Stimulated activated CD8-positive, alpha-beta memory T cell treated with anti-CD3 and anti-CD28 coated beads, Interleukin-4, amount 100 ng/mL, for 4 hours (primary cell): Measurements from ENCODE around the gene GGA1.

ENCODE experiments used
- DNase-seq, 2 donors: peaks; one replicate each; pipeline ENCODE4 v3.0.0-alpha.2; 2020; ENCODE audit warnings: low read depth in 2 of 2, low spot score in 1 of 2

GGA1 gene

GRCh38 chr22:37672920-37673455, 64.4 kb downstream of the GGA1 start:
- no peak for DNase-seq

- DNase-seq: no peak
These were observed 65.6 kb downstream of the GGA1 start for GRCh38 chr22:37674248-37674647.

- peak in 1 of 2 donors; percentile 34 for DNase-seq
These were observed 66.6 kb downstream of the GGA1 start, which contains the start of gene LGALS1 for GRCh38 chr22:37674951-37675929. LGALS1 (plus strand) TSS chr22:37675636; CDS start chr22:37675703, 67 bp downstream.

- peak in 1 of 2 donors; percentile 29 for DNase-seq
These were observed 67.5 kb downstream of the GGA1 start for GRCh38 chr22:37675930-37676735.

- peak; percentile 89 to 92 for DNase-seq
These were observed 68.3 kb downstream of the GGA1 start for GRCh38 chr22:37676736-37677492.

- DNase-seq: no peak
These were observed 68.9 kb downstream of the GGA1 start for GRCh38 chr22:37677493-37677974.

GRCh38 chr22:37678372-37678771, 69.7 kb downstream of the GGA1 start:
- no peak for DNase-seq

- DNase-seq: no peak
These were observed 71.0 kb downstream of the GGA1 start for GRCh38 chr22:37679670-37680069.

GRCh38 chr22:37680191-37680851, 71.7 kb downstream of the GGA1 start:
- no peak for DNase-seq

GRCh38 chr22:37681001-37681424, 72.4 kb downstream of the GGA1 start:
- no peak for DNase-seq

- DNase-seq: peak; percentile 33 to 50
These were observed 73.0 kb downstream of the GGA1 start for GRCh38 chr22:37681556-37682049.
